ENCODE measurements around the gene TVP23A.
"Not testable (repeated sequence)": the region's sequence is repeated elsewhere in the genome, so short reads cannot be mapped to it uniquely, and the experiment has no call there.

The TVP23A gene

DNA sequence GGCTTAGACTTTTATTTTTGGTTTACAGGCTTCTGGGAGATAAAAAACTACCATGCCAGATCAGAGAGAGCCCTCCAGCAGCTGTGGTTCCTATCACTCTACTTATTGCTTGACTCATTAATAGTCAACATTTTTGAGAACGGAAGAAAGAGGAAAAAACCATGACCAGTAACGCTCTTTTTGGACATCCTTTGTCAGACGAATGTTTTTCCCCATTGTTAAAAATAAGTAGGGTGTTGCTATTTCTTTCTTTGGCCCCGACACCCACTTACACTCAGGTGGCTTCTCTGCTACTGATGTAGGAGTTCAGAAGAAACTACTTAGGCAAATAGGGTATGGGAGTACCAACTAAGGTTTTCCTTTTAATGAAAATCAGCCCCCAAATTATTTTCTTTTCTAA, 27.5 kb downstream of the TVP23A start:
- no peak for DNase-seq (ENCODE audit: low spot score)

DNA sequence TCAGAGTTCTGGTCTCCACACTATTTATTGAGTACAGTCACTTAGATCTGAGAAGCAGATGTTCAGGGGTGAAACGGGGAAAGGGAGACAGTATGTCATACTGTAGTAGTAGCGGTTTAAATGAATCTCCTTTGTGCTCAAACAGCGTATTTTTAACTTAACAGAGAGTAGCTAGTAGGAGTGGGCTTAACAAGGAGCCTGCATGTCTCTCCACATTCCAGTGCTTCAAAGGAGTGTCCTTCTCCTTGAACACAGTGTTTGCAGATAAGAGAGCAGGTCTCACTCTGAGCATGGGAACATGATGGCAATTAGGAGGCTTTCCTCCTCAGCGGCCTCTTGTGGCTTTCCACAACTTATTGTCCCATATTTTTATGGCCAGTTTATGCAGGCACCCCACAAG, 30.0 kb downstream of the TVP23A start:
- not testable (repeated sequence) for DNase-seq (ENCODE audit: low spot score)

DNA sequence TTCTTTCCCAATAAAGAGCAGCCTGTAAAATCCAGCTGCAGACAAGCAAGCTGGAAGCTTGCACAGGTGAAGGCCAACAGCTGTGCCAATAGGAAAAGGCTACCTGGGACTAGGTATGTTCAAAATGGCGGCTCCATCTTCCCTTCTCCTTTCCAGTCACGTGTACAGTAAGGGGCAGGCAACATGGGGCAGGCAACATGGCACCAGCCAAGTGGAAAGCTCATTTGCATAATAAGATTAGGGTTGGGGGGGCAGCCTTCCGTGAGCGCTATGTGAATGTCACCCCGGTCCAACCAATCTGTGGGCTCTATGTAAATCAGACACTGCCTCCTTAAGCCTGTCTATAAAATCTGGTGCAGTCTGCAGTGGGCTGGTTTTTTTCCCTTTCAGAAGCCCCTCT, 31.3 kb downstream of the TVP23A start:
- no peak for DNase-seq (ENCODE audit: low spot score)

DNA sequence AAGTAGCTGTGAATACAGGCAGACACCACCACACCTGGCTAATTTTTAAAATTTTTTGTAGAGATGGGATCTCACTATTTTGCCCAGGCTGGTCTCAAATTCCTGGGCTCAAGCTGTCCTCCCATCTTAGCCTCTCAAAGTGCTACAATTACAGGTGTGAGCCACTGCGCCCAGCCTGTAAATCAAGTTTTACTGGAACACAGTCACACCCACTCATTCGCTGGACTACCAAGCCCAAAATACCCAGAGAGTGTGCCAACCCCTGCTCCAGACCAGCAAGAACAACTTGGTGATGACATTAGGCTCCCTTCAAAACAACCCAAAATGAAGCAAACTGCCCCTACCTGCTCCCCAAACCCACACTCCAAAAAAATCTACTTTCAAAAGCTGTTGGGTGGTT, 36.0 kb downstream of the TVP23A start:
- no peak for DNase-seq (ENCODE audit: low spot score)

DNA sequence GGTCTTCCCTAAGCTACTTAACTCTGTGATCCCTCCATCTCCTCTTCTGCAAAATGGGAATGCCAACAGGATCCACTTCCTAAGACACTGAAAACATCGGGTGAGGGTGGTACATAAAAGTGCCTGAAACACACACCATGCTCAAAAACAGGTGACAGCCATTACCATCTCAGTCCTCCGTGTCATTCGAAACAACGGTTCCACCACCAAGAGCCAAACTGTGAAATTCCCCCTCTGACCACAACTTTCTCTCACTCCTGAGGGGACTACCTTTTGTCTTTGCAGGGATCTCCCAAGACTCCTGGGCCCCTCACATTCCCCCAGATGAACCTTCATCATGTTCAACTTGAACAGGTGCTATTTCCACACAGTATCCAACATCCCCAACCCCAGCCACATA, 38.0 kb downstream of the TVP23A start:
- DNase-seq (ENCODE audit: low spot score): no peak

DNA sequence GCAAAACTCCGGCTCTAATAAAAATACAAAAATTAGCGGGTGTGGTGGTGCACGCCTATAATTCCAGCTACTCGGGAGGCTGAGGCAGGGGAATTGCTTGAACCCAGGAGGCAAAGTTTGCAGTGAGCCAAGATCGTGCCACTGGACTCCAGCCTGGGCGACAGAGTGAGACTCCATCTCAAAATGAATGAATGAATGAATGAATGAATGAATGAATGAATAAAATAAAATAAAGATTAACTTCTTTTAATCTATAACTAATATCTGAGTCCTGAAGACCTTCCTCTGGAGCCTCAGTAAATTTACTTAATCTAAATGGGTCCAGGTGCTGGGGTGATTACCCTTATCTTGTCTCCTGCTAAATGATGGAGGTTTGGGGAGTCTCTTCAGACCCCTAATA, 38.7 kb downstream of the TVP23A start:
- not testable (repeated sequence) for DNase-seq (ENCODE audit: low spot score)

DNA sequence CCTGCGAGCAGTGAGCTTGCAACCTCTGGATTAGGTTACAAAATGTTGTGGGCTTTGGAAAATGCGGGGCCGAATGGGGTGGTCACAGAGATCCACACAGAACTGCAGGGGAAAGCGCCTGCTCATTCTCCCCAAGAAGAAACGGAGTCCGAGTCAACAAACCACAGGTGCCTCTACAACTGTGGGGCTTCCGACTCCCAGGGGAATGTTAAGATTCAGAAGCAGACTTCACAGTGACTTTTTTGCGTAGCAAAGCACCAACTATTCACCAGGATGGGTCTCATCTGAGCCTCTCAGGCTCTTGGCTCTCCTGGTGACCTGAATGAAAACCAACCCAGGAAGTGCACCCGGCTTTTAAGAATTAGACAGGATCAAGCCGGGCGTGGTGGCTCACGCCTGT, 41.2 kb downstream of the TVP23A start:
- DNase-seq (ENCODE audit: low spot score): no peak

DNA sequence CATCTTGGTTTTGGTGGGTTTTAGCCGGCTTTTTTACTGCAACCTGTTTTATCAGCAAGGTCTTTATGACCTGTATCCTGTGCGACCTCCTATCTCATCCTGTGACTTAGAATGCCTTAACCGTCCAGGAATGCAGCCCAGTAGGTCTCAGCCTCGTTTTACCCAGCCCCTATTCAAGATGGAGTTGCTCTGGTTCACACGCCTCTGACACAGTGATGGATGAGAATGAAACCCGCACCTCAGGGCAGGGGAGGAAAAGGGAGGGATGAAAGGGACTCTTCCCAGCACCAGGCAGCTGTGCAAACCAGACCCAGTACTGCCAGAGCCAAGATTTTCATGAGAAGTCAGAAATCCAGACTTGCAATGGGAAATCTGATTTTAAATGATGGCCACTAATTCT, 41.7 kb downstream of the TVP23A start:
- DNase-seq (ENCODE audit: low spot score): not testable (repeated sequence)

DNA sequence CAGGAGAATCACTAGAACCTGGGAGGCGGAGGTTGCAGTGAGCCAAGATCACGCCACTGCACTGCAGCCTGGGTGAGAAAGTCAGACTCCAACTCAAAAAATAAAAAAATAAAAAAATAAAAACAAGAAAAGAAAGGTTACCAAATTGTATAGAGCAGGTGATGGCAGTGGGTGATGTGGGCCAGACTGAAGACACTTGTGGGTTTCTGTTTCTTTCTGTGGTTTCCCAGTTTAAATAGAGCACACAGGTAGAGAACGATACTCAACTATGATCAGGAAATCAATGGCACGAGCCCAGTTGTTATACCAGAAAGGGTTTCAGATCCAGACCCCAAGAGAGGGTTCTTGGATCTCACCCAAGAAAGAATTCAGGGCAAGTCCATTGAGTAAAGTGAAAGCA, 42.3 kb downstream of the TVP23A start:
- no peak for DNase-seq (ENCODE audit: low spot score)

DNA sequence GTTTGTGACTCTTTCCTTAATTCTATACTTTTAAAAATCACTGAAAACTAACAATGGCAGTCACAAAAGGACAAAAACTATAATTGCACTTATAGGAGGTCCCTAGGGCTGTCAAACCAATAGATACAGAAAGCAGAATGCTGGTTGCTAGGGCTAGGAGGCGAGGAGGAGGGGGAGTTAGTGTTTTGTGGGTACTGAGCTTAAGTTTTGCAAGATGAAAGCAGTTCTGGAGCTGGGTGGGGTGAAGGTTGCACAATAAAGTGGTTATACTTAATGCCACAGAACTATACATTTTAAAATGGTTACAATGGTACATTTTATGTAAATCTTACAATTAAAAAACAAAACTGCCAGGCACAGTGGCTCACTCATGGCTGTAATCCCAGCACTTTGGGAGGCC, 47.7 kb downstream of the TVP23A start:
- DNase-seq (ENCODE audit: low spot score): no peak

DNA sequence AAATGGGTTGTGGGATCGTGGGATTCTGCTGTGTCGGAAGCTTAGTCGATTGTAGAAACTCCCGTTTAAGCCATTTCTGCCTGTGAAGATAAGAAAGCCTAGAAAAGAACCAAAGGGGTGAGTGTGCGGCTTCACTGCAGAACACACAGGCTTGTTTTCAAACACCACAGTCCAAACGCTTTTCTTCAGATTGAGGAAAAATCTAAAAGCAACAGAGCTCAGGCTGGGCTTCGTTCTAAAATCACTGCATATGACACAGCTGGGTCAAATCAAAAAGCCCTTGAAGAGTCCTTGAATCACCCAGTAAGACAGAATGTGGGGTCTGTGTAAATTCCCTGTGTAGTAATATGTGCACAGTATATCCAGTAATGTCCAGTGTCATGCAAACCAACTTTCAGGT, 49.2 kb downstream of the TVP23A start:
- DNase-seq (ENCODE audit: low spot score): no peak

DNA sequence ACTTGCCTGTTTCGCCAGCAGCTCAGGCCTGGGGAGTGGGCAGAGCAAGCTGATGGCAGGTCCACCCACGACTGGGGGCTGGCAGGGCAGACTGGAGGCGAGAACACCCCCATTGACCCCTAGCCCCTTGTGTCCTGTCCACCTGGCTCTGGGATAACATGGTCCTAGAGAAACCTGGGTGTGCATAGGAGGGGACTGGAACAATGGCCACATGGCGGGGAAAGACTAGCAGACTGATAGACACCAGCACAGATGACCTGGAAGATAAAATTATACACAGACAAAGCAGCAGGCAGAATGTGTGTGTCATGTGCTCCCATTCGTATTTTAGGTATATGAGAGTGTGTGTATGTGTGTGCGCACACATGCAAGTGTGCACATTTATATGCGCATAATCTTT, 51.5 kb downstream of the TVP23A start:
- DNase-seq (ENCODE audit: low spot score): no peak

DNA sequence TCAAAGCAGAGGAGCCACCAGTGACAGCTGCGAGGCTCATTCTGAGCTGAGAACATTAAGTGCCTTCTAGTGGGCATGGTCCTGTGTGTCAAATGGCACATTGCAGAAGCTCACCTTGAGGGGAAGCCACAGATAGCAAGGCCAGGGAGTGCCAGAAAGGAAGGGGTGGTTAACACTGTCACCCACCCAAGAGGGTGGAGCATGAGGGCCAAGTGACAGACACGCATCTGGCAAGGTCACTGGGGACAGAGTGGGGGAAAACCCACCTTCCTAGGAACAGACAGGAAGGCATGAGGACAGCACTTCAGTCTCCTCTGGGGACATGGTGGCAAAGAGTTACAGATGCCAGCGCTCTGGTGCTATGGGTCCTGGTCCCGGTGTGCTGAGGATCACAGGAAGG, 52.8 kb downstream of the TVP23A start:
- no peak for DNase-seq (ENCODE audit: low spot score)

DNA sequence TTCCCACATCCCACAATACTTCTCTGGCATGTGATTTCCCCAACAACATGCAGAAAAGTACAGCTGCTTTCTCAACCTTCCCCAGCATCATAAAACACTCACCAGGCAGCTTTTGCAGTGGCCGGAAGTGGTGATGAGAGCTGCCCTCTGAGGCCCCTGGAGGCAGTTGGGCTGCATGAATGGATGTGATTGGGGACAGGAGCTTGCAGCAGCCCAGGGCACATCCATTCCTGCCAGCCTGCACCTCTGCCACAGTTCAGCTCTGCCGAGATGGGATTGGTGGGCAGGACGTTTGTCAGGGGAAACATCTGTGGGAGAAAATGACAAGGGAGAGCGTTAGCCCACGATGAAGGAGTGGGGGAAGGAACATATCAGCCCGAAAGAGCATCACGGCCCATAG, 55.1 kb downstream of the TVP23A start:
- DNase-seq (ENCODE audit: low spot score): no peak

DNA sequence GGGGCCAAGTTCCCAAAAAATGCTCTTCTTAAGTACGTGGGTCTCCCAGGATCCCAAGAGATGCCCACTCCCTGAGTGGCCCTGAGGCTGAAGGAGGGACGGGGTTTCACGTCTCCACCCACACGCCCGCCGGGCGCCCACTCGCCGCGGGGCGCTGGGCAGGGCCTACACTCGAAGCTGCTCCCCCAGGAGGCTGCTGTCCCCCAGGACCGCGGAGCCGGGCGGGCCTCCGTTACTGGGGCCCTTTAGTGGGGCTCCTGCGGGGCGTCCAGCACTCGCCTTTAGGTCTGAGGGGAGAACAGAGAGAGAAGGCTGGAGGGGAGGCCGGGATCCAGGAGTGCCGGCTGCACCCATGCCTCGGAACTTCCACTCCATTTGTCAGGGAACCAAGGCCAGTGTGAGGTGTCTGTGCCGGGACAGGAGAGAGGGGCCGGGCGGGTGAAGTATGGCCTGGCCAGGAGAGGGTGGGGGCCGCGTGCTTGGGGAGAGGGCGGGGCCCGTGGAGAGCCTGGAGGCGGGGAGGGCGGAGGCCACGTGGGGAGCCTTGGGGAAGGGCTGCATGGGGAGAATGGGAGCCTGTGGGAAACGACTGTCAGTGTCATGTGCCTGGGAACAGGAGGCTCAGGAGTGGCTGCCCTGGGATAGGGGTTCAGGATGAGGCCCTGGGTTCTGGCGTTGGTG, 56.1 kb downstream of the TVP23A start:
- no peak for DNase-seq (ENCODE audit: low spot score)

DNA sequence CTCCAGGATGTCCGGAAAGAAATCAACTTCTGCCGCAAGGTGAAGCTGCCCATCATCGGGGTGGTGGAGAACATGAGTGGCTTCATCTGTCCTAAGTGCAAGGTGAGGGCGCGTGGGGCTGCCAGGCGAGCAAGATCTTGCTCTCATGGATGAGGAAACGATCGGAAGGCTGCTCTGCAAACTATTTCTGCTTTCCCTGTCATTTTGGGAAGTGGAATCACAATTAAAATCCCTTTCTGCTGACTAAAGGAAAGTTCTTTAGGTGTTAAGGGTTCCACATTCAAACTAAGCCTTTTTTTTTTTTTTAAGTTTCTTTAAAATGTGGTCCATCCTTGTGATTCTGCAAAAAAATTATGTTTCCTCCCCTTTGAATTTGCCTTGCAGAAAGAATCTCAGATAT, 57.2 kb downstream of the TVP23A start:
- DNase-seq (ENCODE audit: low spot score): no peak

DNA sequence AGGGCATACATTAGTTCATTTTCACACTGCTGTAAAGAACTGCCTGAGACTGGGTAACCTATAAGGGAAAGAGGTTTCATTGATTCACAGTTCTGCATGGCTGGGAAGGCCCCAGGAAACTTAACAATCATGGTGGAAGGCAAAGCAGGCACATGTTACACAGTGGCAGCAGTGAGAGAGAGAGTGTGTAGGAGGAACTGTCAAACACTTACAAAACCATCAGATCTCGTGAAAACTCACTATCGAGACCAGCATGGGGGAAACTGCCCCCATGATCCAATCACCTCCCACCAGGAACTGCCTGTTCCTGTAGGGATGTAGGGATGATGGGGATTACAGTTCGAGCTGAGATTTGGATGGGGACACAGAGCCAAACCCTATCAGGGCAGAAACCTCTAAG, 57.7 kb downstream of the TVP23A start:
- no peak for DNase-seq (ENCODE audit: low spot score)

DNA sequence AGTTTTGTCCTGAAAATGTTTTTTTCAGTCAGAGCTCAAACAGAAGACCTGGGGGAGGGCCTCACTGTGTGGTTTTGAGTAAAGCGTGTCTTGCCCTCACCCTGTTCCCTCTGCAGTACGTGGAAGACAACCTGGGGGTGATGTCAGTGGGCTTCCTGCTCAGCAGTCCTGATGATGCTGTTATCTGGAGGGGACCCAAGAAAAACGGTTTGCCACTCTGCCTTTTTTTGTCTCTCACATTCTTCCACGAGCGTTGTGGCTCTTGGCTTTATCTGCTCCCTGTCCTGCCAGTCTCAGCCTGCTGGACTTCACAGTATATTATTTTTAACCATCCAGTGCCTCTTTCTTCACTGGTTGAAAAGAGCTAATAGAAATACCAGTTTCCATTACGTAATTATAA, 62.0 kb downstream of the TVP23A start:
- no peak for DNase-seq (ENCODE audit: low spot score)

DNA sequence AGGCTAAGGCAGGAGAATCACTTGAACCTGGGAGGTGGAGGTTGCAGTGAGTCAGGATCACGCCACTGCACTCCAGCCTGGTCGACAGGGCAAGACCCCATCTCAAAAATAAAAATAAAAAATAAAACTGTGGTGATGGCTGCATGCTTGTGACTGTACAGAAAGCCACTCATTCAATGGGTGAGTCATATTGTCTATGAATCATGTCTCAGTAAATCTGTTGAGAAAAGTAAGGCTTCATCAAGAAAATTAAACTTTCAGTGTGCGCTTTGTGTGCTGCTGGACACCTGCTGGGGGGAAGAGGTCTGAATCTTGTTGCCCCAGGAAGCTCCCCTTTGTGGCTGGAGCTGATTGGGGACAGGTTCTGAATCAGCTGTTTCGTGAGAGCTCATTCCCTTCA, 63.7 kb downstream of the TVP23A start:
- no peak for DNase-seq (ENCODE audit: low spot score)

DNA sequence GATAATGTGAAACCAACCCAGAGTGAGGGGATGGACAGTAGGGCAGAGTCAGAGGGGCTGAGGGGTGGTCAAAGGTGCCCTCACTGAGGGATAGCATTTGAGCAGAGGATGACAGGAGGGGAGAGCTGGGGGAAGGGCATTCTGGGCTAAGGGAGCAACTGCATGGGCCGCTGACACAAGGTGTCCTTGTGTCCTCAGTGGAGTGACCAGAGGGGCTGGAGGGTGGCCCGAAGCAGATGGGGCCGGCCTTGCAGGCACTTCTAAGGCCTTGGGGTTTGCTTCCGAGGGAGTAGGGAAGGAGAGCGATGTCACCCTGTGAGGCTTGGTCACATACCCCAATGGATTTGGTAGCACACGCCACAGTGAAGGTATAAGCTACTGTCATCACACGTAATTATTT, 64.9 kb downstream of the TVP23A start:
- no peak for DNase-seq (ENCODE audit: low spot score)

DNA sequence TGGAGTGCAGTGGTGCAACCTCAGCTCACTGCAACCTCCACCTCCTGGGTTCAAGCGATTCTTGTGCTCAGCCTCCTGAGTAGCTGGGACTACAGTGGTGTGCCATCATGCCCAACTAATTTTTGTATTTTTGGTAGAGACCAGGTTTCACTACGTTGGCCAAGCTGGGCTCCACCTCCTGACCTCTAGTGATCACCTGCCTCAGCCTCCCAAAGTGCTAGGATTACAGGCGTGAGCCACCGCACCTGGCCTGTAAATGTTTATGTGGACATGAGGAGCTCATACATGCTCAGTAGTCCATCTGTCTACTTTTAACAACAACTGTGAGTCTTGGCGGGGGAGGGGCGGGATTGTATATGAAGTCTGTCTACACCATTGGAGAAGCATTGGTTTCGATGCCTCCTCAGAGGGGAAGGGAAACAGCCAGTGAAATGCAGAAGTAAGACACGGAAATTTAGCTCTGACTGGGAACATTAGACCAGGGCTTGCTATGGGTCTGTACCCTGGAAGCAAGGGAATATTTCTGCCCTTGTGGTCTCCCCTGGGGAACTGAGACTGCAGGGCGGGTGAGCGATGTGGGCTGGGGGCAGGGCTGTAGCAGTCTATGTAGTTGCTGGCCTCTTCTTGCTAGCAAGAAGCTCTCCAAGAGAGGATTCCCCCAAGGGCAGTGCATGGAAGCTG, 65.6 kb downstream of the TVP23A start:
- DNase-seq (ENCODE audit: low spot score): no peak

DNA sequence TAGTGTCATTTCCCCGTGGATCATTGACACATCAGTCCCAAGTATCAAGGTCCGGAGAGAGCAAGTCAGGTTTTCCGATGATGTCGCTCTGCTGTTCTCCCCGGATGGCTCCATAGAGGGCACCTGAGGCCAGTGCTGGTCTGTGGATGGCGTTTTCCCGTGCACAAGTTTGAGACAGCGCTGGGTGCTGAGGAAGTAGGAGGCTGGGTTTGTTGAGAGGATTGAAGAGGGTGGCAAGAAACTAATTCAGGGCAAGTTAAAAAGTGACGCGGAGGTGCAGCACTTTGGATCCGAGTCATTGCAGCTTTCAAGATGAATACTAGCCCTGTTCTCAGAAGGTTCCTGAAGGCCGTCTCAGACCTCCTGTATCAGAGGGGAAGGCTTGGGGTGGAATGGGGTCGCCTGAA, 67.3 kb downstream of the TVP23A start:
- DNase-seq (ENCODE audit: low spot score): no peak

DNA sequence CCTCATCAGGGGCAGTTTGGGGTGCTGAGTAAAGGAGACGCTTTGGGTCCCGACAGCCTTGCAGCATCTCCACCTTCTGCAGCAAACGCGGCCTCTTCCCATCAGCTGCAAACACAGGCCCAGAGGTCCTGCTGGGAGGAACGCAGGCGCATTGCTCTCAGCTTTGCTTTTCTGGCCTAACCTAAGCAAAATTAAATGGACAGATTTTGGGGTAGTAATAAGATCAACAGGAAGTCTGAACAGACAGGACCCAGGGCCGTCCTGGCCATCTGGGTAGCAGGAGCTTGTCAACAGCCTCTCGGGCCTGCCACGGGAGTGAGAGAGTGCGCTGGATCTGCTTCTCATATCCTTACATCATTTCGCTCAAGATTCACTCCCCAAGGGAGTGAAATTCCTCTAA, 67.8 kb downstream of the TVP23A start:
- DNase-seq (ENCODE audit: low spot score): no peak

DNA sequence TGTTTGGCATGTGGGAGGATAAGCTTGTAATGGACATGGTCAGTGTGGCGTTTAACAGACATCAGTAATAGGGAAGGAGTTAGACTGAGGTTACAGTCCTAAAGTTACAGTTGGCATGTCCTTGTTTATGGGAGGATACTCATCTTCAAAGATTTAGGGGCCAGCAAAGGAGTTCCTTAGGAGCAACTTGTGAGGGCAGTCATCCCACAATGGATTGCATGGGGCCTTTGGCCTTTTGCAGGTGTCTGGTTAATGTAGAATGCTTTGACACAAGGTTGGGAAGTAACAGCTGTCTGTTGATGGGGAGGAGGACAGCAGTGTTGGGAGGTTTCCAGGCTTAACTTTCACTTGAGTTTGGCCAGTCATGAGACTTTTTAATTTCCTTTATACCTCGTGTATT, 72.8 kb downstream of the TVP23A start:
- DNase-seq (ENCODE audit: low spot score): no peak

Data from HuH-7.5 (cell line).